ENCODE results near the gene CELSR1.
"Not testable (repeated sequence)": the region's sequence is repeated elsewhere in the genome, so short reads cannot be mapped to it uniquely, and the experiment has no call there.

The CELSR1 gene

DNA sequence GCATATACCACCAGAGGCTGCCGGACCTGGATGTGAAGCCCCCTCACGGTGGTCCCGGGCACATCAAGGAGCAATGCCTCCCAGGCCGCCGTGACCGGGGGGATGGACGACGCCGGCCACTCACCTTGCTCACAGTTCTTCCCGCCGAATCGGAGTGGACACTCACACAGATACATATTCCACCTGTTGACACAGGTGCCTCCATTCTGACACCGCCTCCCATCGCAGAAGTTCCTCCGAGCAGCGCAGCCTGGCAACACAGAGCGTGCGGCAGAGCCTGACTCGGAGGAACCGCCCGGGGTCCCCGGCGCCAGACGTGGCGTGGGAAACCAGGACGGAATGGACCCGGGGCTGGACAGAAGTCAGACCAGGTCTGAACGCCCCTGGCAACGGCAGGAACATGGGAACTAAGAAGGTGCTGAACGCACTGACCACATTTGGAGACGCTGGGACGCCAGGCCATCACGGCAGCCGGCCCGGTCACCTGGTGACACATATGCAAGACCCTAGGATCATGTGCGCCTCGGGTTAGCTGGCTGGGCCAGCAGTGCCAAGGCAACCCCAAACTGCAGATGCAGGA is 127.7 kb downstream of the CELSR1 start:
- Histone ChIP-seq H3K4me1 (ENCODE audit: control insufficient read depth in 1 of 2, insufficient read depth in 2 of 2, low read length in 2 of 2) (no peaks in the 10 kb centered on the region), H3K9me3 (ENCODE audit: control insufficient read depth in 1 of 2, low read length in 2 of 2) (no peaks in the 10 kb centered on the region), H3K4me3 (ENCODE audit: low read depth in 1 of 2, low read length in 2 of 2) (no peak overlapping the region)

DNA sequence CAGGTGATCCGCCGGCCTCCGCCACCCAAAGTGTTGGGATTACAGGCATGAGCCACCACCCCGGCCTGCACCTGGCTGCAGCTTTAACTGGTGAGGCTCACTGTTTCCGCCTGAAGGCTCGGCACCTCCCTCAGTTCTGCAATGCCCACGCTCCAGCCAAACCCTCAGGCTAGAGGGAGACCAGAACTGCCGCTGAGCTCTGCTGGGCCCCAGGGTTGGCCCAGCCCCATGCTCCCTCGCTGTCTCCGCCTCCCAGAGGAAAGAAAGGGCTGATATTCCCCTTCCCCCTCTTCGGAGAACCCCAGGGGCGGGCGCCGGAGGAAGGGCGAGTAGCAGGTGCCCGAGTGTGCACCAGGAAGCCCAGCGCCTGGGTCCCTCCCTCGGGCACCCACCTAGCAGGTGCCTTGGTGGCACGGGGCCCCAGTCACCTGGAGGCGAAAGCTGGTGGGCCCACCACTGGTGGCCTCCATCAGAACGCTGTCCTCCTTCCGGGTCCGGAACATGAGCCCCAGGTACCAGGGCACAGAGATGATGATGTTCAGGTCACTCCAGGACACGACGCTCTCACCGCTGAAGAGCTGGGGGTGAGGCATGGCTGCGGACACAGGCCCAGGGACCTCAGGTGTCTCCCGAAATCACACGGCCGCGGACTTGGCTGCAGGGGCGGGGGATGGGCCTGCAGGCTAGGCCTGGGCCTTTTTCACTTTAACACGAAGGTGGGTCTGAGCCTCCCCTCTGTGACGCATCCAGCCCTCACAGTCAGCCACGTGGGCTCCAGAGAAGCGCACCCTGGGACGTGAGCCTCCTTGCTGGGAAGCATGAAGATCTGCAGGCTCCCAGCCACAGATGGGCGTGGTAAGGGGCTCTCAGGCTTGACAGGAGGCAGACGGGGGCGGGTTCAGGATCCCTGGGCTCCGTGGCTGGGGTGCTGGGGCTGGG is 128.6 kb downstream of the CELSR1 start:
- Histone ChIP-seq H3K4me1 (ENCODE audit: control insufficient read depth in 1 of 2, insufficient read depth in 2 of 2, low read length in 2 of 2) (no peaks in the 10 kb centered on the region), H3K4me3 (ENCODE audit: low read depth in 1 of 2, low read length in 2 of 2) (no peak overlapping the region), H3K27me3 (ENCODE audit: low read depth, low read length) (no peaks in the 10 kb centered on the region), H3K36me3 (ENCODE audit: control insufficient read depth in 1 of 2, insufficient read depth in 2 of 2, low read length in 2 of 2) (no peaks in the 10 kb centered on the region), H3K27ac (ENCODE audit: low read length) (no peak overlapping the region), H3K9me3 (ENCODE audit: control insufficient read depth in 1 of 2, low read length in 2 of 2) (no peaks in the 10 kb centered on the region)

More for the DNA sequence above, 127.7 kb downstream of the CELSR1 start:
- H3K27me3 ChIP-seq (ENCODE audit: low read depth, low read length): no peaks in the 10 kb centered on the region
- no peak overlapping the region for H3K27ac ChIP-seq (ENCODE audit: low read length)
- no peaks in the 10 kb centered on the region for H3K36me3 ChIP-seq (ENCODE audit: control insufficient read depth in 1 of 2, insufficient read depth in 2 of 2, low read length in 2 of 2)

- Histone ChIP-seq H3K27ac (ENCODE audit: low read length) (no peak overlapping the region), H3K27me3 (ENCODE audit: low read depth, low read length) (no peaks in the 10 kb centered on the region), H3K9me3 (ENCODE audit: control insufficient read depth in 1 of 2, low read length in 2 of 2) (no peaks in the 10 kb centered on the region), H3K36me3 (ENCODE audit: control insufficient read depth in 1 of 2, insufficient read depth in 2 of 2, low read length in 2 of 2) (no peaks in the 10 kb centered on the region), H3K4me1 (ENCODE audit: control insufficient read depth in 1 of 2, insufficient read depth in 2 of 2, low read length in 2 of 2) (no peaks in the 10 kb centered on the region), H3K4me3 (ENCODE audit: low read depth in 1 of 2, low read length in 2 of 2) (no peak overlapping the region)
These were observed 129.7 kb downstream of the CELSR1 start for GRCh38 chr22:46407748-46408147.

DNA sequence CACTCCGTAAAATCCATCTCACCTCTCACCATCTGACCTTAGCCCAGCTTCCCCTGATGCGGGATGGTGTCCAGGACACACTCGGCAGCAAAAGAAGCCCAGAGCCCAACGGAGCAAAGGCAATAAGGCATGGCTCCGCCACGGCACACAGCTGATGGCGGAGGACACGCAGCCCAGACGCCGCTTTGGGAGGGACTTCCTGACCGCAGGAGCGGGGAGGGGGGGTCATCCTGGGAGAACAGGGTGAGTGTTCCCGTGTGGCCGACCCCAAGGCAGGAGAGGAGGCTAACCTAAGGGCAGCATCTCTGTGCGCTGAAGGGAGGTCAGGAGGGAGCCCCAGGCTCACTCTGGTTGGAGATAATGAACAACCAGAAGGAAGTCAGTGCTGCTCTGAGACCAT is 130.6 kb downstream of the CELSR1 start:
- Histone ChIP-seq H3K36me3 (ENCODE audit: control insufficient read depth in 1 of 2, insufficient read depth in 2 of 2, low read length in 2 of 2) (no peaks in the 10 kb centered on the region), H3K4me3 (ENCODE audit: low read depth in 1 of 2, low read length in 2 of 2) (no peak overlapping the region), H3K9me3 (ENCODE audit: control insufficient read depth in 1 of 2, low read length in 2 of 2) (no peaks in the 10 kb centered on the region), H3K27me3 (ENCODE audit: low read depth, low read length) (no peaks in the 10 kb centered on the region), H3K27ac (ENCODE audit: low read length) (no peak overlapping the region), H3K4me1 (ENCODE audit: control insufficient read depth in 1 of 2, insufficient read depth in 2 of 2, low read length in 2 of 2) (no peaks in the 10 kb centered on the region)

GRCh38 chr22:46406349-46406748 is 131.1 kb downstream of the CELSR1 start:
- H3K27ac ChIP-seq (ENCODE audit: low read length): no peak overlapping the region
- no peak overlapping the region for H3K4me3 ChIP-seq (ENCODE audit: low read depth in 1 of 2, low read length in 2 of 2)
- no peaks in the 10 kb centered on the region for H3K9me3 ChIP-seq (ENCODE audit: control insufficient read depth in 1 of 2, low read length in 2 of 2)

GRCh38 chr22:46405901-46406300 is 131.5 kb downstream of the CELSR1 start:
- no peaks in the 10 kb centered on the region for H3K4me1 ChIP-seq (ENCODE audit: control insufficient read depth in 1 of 2, insufficient read depth in 2 of 2, low read length in 2 of 2)
- H3K9me3 ChIP-seq (ENCODE audit: control insufficient read depth in 1 of 2, low read length in 2 of 2): no peaks in the 10 kb centered on the region
- H3K27me3 ChIP-seq (ENCODE audit: low read depth, low read length): no peaks in the 10 kb centered on the region
- no peak overlapping the region for H3K27ac ChIP-seq (ENCODE audit: low read length)
- no peaks in the 10 kb centered on the region for H3K36me3 ChIP-seq (ENCODE audit: control insufficient read depth in 1 of 2, insufficient read depth in 2 of 2, low read length in 2 of 2)
- H3K4me3 ChIP-seq (ENCODE audit: low read depth in 1 of 2, low read length in 2 of 2): no peak overlapping the region

More at GRCh38 chr22:46406349-46406748, 131.1 kb downstream of the CELSR1 start:
- Histone ChIP-seq H3K27me3 (ENCODE audit: low read depth, low read length) (no peaks in the 10 kb centered on the region), H3K36me3 (ENCODE audit: control insufficient read depth in 1 of 2, insufficient read depth in 2 of 2, low read length in 2 of 2) (no peaks in the 10 kb centered on the region), H3K4me1 (ENCODE audit: control insufficient read depth in 1 of 2, insufficient read depth in 2 of 2, low read length in 2 of 2) (no peaks in the 10 kb centered on the region)

DNA sequence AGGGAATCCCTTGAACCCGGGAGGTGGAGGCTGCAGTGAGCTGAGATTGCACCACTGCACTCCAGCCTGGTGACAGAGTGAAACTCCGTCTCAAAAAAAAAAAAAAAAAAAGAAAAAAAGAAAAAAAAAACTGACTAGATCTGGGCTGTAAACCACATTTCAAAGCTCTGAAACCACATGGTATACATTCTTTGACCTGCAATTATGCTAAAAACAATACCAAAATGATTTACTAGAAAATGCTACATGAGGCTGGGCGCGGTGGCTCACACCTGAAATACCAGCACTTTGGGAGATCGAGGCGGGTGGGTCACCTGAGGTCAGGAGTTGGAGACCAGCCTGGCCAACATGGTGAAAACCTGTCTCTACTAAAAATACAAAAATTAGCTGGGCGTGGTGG is 133.5 kb downstream of the CELSR1 start:
- not testable (repeated sequence) for H3K4me3 ChIP-seq (ENCODE audit: low read depth in 1 of 2, low read length in 2 of 2); H3K36me3 ChIP-seq (ENCODE audit: control insufficient read depth in 1 of 2, insufficient read depth in 2 of 2, low read length in 2 of 2); H3K27ac ChIP-seq (ENCODE audit: low read length); H3K4me1 ChIP-seq (ENCODE audit: control insufficient read depth in 1 of 2, insufficient read depth in 2 of 2, low read length in 2 of 2); H3K27me3 ChIP-seq (ENCODE audit: low read depth, low read length); H3K9me3 ChIP-seq (ENCODE audit: control insufficient read depth in 1 of 2, low read length in 2 of 2)

- H3K27ac ChIP-seq (ENCODE audit: low read length): no peak overlapping the region
- H3K4me1 ChIP-seq (ENCODE audit: control insufficient read depth in 1 of 2, insufficient read depth in 2 of 2, low read length in 2 of 2): no peaks in the 10 kb centered on the region
- H3K36me3 ChIP-seq (ENCODE audit: control insufficient read depth in 1 of 2, insufficient read depth in 2 of 2, low read length in 2 of 2): no peaks in the 10 kb centered on the region
- no peaks in the 10 kb centered on the region for H3K27me3 ChIP-seq (ENCODE audit: low read depth, low read length)
- H3K9me3 ChIP-seq (ENCODE audit: control insufficient read depth in 1 of 2, low read length in 2 of 2): no peaks in the 10 kb centered on the region
- H3K4me3 ChIP-seq (ENCODE audit: low read depth in 1 of 2, low read length in 2 of 2): no peak overlapping the region
These were observed 134.9 kb downstream of the CELSR1 start for GRCh38 chr22:46402505-46402904.

DNA sequence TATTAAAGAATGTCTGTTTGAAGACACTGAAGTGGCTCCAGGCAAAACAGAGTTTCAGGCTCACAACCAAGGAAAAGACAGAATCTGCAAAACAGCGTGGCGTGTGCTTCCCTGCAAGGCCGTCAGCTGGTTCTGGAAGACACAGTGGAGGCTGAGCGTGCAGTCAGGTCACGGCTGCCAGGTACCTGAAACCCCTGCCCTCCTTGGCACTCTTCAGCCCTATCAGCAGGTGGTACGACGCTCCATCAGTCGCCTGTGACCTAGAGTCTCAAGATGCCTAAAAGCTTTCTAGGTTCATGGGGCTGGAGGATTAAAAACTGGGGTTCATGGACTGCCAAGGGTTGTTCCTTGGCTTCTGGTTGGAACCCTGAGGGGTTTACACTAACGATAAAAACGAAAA is 136.1 kb downstream of the CELSR1 start:
- Histone ChIP-seq H3K4me3 (ENCODE audit: low read depth in 1 of 2, low read length in 2 of 2) (no peak overlapping the region), H3K36me3 (ENCODE audit: control insufficient read depth in 1 of 2, insufficient read depth in 2 of 2, low read length in 2 of 2) (no peaks in the 10 kb centered on the region), H3K27me3 (ENCODE audit: low read depth, low read length) (no peaks in the 10 kb centered on the region), H3K9me3 (ENCODE audit: control insufficient read depth in 1 of 2, low read length in 2 of 2) (no peaks in the 10 kb centered on the region), H3K27ac (ENCODE audit: low read length) (no peak overlapping the region), H3K4me1 (ENCODE audit: control insufficient read depth in 1 of 2, insufficient read depth in 2 of 2, low read length in 2 of 2) (no peaks in the 10 kb centered on the region)

GRCh38 chr22:46399251-46400024 is 138.0 kb downstream of the CELSR1 start:
- no peak overlapping the region for H3K4me3 ChIP-seq (ENCODE audit: low read depth in 1 of 2, low read length in 2 of 2)
- no peaks in the 10 kb centered on the region for H3K36me3 ChIP-seq (ENCODE audit: control insufficient read depth in 1 of 2, insufficient read depth in 2 of 2, low read length in 2 of 2)
- H3K9me3 ChIP-seq (ENCODE audit: control insufficient read depth in 1 of 2, low read length in 2 of 2): no peaks in the 10 kb centered on the region
- H3K27me3 ChIP-seq (ENCODE audit: low read depth, low read length): no peaks in the 10 kb centered on the region
- H3K27ac ChIP-seq (ENCODE audit: low read length): no peak overlapping the region
- H3K4me1 ChIP-seq (ENCODE audit: control insufficient read depth in 1 of 2, insufficient read depth in 2 of 2, low read length in 2 of 2): no peaks in the 10 kb centered on the region

- H3K27ac ChIP-seq (ENCODE audit: low read length): no peak overlapping the region
- H3K4me3 ChIP-seq (ENCODE audit: low read depth in 1 of 2, low read length in 2 of 2): no peak overlapping the region
- no peaks in the 10 kb centered on the region for H3K36me3 ChIP-seq (ENCODE audit: control insufficient read depth in 1 of 2, insufficient read depth in 2 of 2, low read length in 2 of 2)
- H3K27me3 ChIP-seq (ENCODE audit: low read depth, low read length): no peaks in the 10 kb centered on the region
- H3K4me1 ChIP-seq (ENCODE audit: control insufficient read depth in 1 of 2, insufficient read depth in 2 of 2, low read length in 2 of 2): no peaks in the 10 kb centered on the region
- no peaks in the 10 kb centered on the region for H3K9me3 ChIP-seq (ENCODE audit: control insufficient read depth in 1 of 2, low read length in 2 of 2)
These were observed 139.5 kb downstream of the CELSR1 start for GRCh38 chr22:46397951-46398350.

Data from muscle layer of duodenum (tissue), 2 donors.